Transverse colon (tissue), 4 donors: ENCODE data around the gene MDGA2. TPM values are rescaled to one million over a fixed set of nuclear protein-coding genes. Genes with fewer than 3 reads are reported as not detected.

Experiments
- DNase-seq: peaks from one replicate; pipeline ENCODE4 v3.0.0-alpha.2; 2019
- H3K27ac ChIP-seq, 4 donors: fragments of 200-600 bp; sonication (generic); 2 replicates each; pipeline ENCODE4 v1.5.1; 2016 to 2018; ENCODE audit warnings: inconsistent platforms in 4 of 4
- H3K27me3 ChIP-seq: fragments of 200-600 bp; sonication (generic); 2 replicates; pipeline ENCODE4 v1.5.1; 2017; ENCODE audit warnings: inconsistent platforms
- H3K36me3 ChIP-seq, 4 donors: fragments of 200-600 bp; sonication (generic); 2 replicates each; pipeline ENCODE4 v1.5.1; 2017 to 2019; ENCODE audit warnings: inconsistent platforms in 4 of 4
- H3K4me1 ChIP-seq, 4 donors: fragments of 200-600 bp; sonication (generic); 2 replicates each; pipeline ENCODE4 v1.5.1; 2017 to 2020; ENCODE audit warnings: inconsistent platforms in 4 of 4
- H3K4me3 ChIP-seq, 4 donors: fragments of 200-600 bp; sonication (generic); 1 replicate in 1 of 4; 2 replicates in 3 of 4; pipeline versions ENCODE4 v1.5.1 to v1.6.1; 2017 to 2019; ENCODE audit warnings: inconsistent platforms in 4 of 4
- H3K9me3 ChIP-seq, 2 donors: fragments of 200-600 bp; sonication (generic); 2 replicates each; pipeline ENCODE4 v1.5.1; 2017 to 2019; ENCODE audit warnings: inconsistent platforms in 2 of 2
- EP300 ChIP-seq: sonication (generic); formaldehyde crosslinking; IDR thresholded peaks from one replicate; pipeline ENCODE4 v1.6.1; 2017; ENCODE audit warnings: antibody characterized with exemption, low read depth
- POLR2A ChIP-seq: fragments of 450-650 bp; IDR thresholded peaks from one replicate; pipeline ENCODE4 v1.6.1; 2016; ENCODE audit warnings: antibody characterized with exemption, mild to moderate bottlenecking, moderate library complexity
- POLR2AphosphoS5 ChIP-seq, 3 donors: sonication (generic); formaldehyde crosslinking; IDR thresholded peaks; one replicate each; pipeline ENCODE4 v1.6.1; 2016; ENCODE audit warnings: antibody characterized with exemption in 3 of 3
- WGBS, 2 donors: methylation state at CpG; one replicate each; pipeline ENCODE4 v1.1.5; 2018; ENCODE audit warnings: low coverage in 1 of 2; 5-methylcytosine and 5-hydroxymethylcytosine counted together
- in situ Hi-C, 4 donors: fragments of 200-750 bp; cut with MboI; loops; one replicate each; pipeline versions ENCODE4 v1.15.0 to v1.15.1; 2017; ENCODE audit warnings: low sequenced_read_pairs in 3 of 4, low pct_ligation_motif_present in 1 of 4, low pct_unique_long_range_greater_than_20kb in 1 of 4
- intact Hi-C: fragments of 100-400 bp; cut with DNase I; formaldehyde crosslinking; loops from one replicate; pipeline ENCODE4 v1.15.1; 2023; ENCODE audit warnings: low total_unique reads
- total RNA-seq, 4 donors: library from RNA; depleted of rRNA; stranded (reverse); fragments of >200 nt; gene quantifications; one replicate each; pipeline ENCODE4 v1.1.0, GENCODE V29; 2016
- TF ChIP-seq, protein P1 (sequence below), 5 experiments: fragments of 200-600 bp in 3 of 5; fragments of 450-650 bp in 2 of 5; sonication (generic) in 3 of 5; IDR thresholded peaks; 1 replicate in 2 of 5; 2 replicates in 3 of 5; pipeline ENCODE4 v1.5.1; 2016 to 2017; ENCODE audit warnings: antibody characterized with exemption in 5 of 5, inconsistent platforms in 3 of 5, mild to moderate bottlenecking in 2 of 5, moderate library complexity in 1 of 5

Gene MDGA2
- total RNA-seq, 4 donors from 2014 or later = not detected

DNA sequence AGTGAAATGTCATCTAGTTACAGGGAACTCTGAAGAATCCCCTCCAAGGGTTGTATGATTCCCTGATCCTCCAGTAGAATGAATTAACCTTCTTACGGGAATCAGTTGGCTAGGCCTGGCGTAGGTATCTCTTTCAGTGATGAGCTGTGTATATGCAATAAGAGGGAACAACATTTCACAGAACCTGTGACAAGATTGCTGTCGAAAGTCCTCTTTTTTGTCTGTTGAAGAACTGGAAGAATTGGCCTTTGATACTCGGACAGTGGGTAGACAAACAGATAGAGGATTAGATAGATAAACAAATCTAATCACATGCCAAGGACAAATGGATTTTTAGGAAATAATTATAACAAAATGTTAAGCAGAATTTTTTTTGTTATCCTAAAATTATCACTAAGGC, 184.6 kb downstream of the MDGA2 start:
- 82 to 100% methylated on average over 2 to 4 of the region's 4 CpGs for WGBS, 2 donors
- no peak for TF ChIP-seq EP300
- no peak for TF ChIP-seq POLR2AphosphoS5 (IDR thresholded peaks at IDR 0.05)
- no peak for TF ChIP-seq POLR2A
- TF ChIP-seq, protein P1, sequence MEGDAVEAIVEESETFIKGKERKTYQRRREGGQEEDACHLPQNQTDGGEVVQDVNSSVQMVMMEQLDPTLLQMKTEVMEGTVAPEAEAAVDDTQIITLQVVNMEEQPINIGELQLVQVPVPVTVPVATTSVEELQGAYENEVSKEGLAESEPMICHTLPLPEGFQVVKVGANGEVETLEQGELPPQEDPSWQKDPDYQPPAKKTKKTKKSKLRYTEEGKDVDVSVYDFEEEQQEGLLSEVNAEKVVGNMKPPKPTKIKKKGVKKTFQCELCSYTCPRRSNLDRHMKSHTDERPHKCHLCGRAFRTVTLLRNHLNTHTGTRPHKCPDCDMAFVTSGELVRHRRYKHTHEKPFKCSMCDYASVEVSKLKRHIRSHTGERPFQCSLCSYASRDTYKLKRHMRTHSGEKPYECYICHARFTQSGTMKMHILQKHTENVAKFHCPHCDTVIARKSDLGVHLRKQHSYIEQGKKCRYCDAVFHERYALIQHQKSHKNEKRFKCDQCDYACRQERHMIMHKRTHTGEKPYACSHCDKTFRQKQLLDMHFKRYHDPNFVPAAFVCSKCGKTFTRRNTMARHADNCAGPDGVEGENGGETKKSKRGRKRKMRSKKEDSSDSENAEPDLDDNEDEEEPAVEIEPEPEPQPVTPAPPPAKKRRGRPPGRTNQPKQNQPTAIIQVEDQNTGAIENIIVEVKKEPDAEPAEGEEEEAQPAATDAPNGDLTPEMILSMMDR (IDR thresholded peaks at IDR 0.05) = no peak
- intact Hi-C loops (no loop called here), in situ Hi-C loops (no loop called here)
- Histone ChIP-seq H3K36me3 (no peaks in the 10 kb centered on the region), H3K4me3 (no peak overlapping the region), H3K4me1 (no peaks in the 10 kb centered on the region), H3K9me3 (no peaks in the 10 kb centered on the region), H3K27ac (no peak overlapping the region), H3K27me3 (no peaks in the 10 kb centered on the region)
- DNase-seq = no peak

DNA sequence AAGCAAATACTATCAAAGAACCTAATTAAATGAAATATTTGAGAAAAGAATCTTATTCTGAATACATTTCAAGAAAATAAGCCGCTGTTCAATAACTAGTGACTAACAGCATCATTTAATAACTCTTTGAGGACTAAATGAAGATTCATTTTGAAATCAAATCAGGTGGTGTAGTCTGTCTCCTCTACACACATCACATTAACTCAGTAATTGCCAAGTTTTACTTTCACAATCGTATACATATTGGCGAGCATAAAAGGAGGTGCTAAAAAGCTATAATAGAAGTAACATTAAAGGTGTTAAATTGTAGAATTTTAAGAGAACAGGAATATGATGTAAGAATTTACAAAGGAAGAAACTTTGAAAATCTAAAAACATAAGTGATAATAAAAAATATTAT, 185.1 kb downstream of the MDGA2 start:
- no peak for TF ChIP-seq POLR2A
- Histone ChIP-seq H3K9me3 (no peaks in the 10 kb centered on the region), H3K27ac (no peak overlapping the region), H3K27me3 (no peaks in the 10 kb centered on the region), H3K4me3 (no peak overlapping the region), H3K4me1 (no peaks in the 10 kb centered on the region), H3K36me3 (no peaks in the 10 kb centered on the region)
- intact Hi-C loops = no loop called here
- 40% methylated on average over 3 of the region's 3 CpGs for WGBS, 2 donors
- no peak for DNase-seq
- in situ Hi-C loops = no loop called here

- intact Hi-C loops = no loop called here
- no peaks in the 10 kb centered on the region for H3K4me1 ChIP-seq
- H3K4me3 ChIP-seq = no peak overlapping the region
- H3K36me3 ChIP-seq = no peaks in the 10 kb centered on the region
- H3K9me3 ChIP-seq = no peaks in the 10 kb centered on the region
- TF ChIP-seq POLR2A (no peak), POLR2AphosphoS5 (IDR thresholded peaks at IDR 0.05) (no peak), EP300 (no peak)
- TF ChIP-seq, protein P1 (IDR thresholded peaks at IDR 0.05) = no peak
- no peaks in the 10 kb centered on the region for H3K27me3 ChIP-seq
- 61 to 71% methylated on average over 2 of the region's 2 CpGs for WGBS, 2 donors
- in situ Hi-C loops = no loop called here
- H3K27ac ChIP-seq = no peak overlapping the region
- no peak for DNase-seq
Measured at GRCh38 chr14:47485421-47485820, 190.0 kb downstream of the MDGA2 start.

DNA sequence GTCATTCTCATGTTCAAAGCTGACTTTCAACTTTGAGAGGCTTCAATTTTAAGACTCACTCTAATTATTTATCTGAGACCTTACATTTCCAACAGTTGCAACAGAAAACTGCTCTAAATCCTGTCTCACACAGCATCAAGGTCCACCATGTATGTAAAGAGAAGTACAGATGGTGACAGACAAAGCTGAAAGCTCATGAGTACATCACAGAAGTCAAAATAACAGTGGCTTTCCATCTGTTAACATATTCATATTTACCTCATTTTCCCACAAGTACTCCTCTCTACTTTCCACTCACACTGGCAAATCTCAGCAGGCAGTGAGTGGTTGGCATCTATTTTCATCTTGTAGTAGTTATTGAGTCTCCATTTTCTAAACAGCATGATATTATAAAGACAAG, 192.0 kb downstream of the MDGA2 start:
- H3K4me1 ChIP-seq = no peaks in the 10 kb centered on the region
- intact Hi-C loops = no loop called here
- no peaks in the 10 kb centered on the region for H3K27me3 ChIP-seq
- no peaks in the 10 kb centered on the region for H3K36me3 ChIP-seq
- no peaks in the 10 kb centered on the region for H3K9me3 ChIP-seq
- no peak overlapping the region for H3K27ac ChIP-seq
- TF ChIP-seq, protein P1 (IDR thresholded peaks at IDR 0.05) = no peak
- in situ Hi-C loops = no loop called here
- no peak overlapping the region for H3K4me3 ChIP-seq
- no peak for DNase-seq

GRCh38 chr14:47471075-47471474, 204.3 kb downstream of the MDGA2 start:
- in situ Hi-C loops = no loop called here
- no peak overlapping the region for H3K4me3 ChIP-seq
- no peak for TF ChIP-seq POLR2AphosphoS5 (IDR thresholded peaks at IDR 0.05)
- no peak for TF ChIP-seq POLR2A
- TF ChIP-seq EP300 = no peak
- TF ChIP-seq, protein P1 (IDR thresholded peaks at IDR 0.05) = no peak
- intact Hi-C loops = no loop called here
- no peak for DNase-seq
- H3K36me3 ChIP-seq = no peaks in the 10 kb centered on the region
- H3K27ac ChIP-seq = no peak overlapping the region
- H3K4me1 ChIP-seq = no peaks in the 10 kb centered on the region
- 29 to 48% methylated on average over 2 of the region's 2 CpGs for WGBS, 2 donors
- H3K9me3 ChIP-seq = no peaks in the 10 kb centered on the region
- H3K27me3 ChIP-seq = no peaks in the 10 kb centered on the region
